Stimulated activated CD4-positive, alpha-beta T cell treated with anti-CD3 and anti-CD28 coated beads, Interleukin-4, amount 100 ng/mL, for 48 hours (primary cell): ENCODE measurements around the gene HMOX1.

Experiments used
- DNase-seq, 2 donors: peaks; one replicate each; pipeline ENCODE4 v3.0.0-alpha.2; 2020; ENCODE audit warnings: low read depth in 2 of 2

The HMOX1 gene, protein sequence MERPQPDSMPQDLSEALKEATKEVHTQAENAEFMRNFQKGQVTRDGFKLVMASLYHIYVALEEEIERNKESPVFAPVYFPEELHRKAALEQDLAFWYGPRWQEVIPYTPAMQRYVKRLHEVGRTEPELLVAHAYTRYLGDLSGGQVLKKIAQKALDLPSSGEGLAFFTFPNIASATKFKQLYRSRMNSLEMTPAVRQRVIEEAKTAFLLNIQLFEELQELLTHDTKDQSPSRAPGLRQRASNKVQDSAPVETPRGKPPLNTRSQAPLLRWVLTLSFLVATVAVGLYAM

DNA sequence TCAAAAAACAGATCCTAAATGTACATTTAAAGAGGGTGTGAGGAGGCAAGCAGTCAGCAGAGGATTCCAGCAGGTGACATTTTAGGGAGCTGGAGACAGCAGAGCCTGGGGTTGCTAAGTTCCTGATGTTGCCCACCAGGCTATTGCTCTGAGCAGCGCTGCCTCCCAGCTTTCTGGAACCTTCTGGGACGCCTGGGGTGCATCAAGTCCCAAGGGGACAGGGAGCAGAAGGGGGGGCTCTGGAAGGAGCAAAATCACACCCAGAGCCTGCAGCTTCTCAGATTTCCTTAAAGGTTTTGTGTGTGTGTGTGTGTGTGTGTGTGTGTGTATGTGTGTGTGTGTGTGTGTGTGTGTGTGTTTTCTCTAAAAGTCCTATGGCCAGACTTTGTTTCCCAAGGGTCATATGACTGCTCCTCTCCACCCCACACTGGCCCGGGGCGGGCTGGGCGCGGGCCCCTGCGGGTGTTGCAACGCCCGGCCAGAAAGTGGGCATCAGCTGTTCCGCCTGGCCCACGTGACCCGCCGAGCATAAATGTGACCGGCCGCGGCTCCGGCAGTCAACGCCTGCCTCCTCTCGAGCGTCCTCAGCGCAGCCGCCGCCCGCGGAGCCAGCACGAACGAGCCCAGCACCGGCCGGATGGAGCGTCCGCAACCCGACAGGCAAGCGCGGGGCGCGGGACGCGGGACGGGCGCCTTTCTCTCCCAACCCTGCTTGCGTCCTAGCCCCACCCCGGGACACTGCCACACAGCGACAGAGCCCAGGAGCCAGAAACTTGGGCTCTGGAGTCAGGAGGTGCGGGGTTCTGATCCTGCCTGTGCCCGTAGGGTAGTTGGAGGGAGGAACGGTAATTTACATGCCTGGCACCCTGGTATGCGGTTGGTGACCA lies at the start of gene HMOX1:
TSS of gene HMOX1 (plus strand) at position 560 of the 887 bp plus-strand sequence. CDS start at position 638, 78 bp downstream.
- DNase-seq = peak; percentile 34 to 45

GRCh38 chr22:35332278-35332677 lies 48.6 kb upstream of the HMOX1 start:
- no peak for DNase-seq

DNA sequence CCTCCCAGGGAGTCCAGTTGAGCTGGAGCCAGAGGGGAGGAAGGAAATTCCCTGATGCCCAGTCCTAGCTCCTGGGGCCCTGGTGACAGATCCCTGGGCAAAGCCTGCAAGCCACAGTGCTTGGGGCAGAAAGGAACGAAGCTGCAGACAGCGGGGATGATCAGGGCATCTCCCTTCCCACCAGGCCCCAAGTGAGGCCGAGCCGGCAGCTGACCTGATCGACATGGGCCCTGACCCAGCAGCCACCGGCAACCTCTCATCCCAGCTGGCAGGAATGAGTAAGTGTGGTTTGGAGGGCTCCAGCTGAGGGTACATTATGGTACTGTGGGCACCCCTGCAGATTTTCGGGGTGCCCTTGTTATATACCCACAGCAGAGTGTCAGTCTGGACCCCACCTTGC lies 47.7 kb upstream of the HMOX1 start:
- no peak for DNase-seq

DNA sequence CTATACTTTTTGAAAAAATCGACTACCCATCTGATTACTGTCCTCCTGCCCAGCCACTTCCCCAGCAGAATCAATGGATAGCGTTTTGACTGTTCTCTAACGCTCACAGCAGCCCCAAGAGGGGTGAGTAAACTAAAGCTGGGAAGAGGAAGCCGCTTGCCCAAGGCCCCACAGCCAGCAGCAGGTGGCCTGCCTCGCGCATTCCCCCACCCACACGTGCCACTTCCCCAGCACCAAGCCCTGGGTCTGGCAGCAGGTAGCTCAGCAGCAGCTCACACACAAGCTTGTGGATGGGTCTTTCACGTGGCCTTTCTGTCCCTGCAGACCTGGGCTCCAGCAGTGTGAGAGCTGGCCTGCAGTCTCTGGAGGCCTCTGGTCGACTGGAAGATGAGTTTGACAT lies 46.9 kb upstream of the HMOX1 start:
- DNase-seq = no peak

GRCh38 chr22:35335468-35335867 lies 45.4 kb upstream of the HMOX1 start:
- no peak for DNase-seq

- DNase-seq = no peak
Observed at GRCh38 chr22:35335936-35336781, 44.7 kb upstream of the HMOX1 start.

GRCh38 chr22:35337932-35338331 lies 43.0 kb upstream of the HMOX1 start:
- no peak for DNase-seq

GRCh38 chr22:35341090-35341874 lies 39.6 kb upstream of the HMOX1 start:
- DNase-seq = no peak

DNA sequence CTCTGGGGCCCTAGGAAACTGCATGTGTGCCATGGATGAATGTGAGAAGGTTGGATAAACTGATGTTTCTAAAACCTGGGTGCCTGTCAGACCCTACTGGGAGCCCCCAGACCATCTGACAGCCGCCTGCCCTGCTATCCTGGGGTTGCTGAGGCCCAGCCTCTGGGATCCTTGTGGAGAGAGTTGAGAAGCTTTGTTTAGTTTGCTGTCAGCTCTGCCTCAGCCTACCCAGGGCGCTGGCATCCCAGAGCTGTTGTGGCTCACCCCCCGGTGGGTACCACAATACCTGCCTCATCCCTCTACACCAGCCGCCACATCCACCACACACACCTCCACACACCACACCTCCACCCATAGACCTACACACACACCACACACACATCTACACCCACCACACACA lies 38.5 kb upstream of the HMOX1 start:
- DNase-seq = no peak

GRCh38 chr22:35343664-35344550 lies 37.0 kb upstream of the HMOX1 start:
- no peak for DNase-seq

DNA sequence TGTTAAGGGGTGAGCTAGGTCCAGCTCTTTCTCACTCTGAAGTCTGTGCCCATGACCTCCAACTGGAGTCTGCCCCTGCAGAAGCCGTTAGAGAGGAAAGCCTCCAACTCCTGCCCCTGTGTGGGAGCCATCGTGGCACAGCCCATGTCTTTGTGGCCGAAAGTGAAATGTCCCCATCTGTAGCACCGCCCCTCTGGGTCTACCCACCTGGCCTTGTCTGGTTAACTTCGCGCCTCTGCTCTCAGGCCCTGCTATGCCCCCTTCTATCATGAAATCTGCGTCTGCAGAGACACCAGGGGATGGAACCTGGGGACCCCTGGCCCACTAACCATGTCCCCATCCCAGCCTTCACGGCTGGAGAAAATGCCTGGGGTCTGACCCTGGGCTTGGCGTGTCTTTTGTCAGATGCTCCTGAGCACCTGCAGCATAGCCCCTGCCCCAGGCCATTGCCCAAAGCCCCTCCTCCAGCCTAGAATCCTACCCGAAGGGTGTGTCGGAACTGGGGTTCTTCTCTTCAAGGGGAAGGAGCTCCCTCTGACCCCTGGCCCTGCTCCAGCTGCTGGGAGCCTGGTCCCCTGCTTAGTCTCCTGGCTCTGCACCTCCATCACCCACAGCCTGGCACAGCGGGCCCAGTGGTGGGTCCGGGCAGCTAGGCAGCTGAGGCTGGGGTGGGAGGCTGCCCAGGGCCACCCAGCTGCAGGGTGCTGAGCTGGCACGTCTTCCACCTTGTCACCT lies 35.8 kb upstream of the HMOX1 start:
- no peak for DNase-seq

DNA sequence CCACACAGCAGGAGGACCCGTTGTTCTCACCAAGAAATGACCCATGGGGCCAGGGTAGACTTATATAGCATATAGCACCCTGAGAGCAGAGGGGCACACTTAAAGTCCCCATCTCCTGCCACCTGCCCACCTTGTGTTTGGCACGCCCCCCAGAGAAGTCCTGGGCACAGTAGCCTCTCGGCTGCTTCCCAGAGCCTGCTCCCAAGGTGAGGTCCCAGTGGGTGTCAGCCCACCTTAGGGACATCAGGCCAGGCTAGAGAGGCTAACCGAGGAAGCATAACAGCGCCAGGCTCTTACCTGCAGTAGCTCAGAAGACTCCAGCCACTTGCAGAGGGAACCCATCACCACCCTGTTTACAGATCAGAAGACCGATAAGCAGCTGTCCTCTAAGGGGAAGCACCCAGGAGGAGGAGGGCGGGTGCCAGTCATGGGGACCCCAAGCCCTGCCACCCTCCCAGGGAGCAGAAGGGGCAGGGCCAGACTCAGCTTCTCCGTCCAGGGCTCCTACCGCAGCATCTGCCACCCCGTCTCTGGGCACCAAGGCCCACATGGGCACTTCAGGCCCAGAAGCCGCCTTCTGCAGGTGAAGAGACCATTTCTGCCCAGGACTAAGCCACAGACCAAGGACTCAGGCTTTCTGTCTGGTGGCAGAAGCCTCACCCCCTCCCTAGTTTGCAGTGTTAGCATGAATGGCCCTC lies 34.9 kb upstream of the HMOX1 start:
- DNase-seq = no peak

DNA sequence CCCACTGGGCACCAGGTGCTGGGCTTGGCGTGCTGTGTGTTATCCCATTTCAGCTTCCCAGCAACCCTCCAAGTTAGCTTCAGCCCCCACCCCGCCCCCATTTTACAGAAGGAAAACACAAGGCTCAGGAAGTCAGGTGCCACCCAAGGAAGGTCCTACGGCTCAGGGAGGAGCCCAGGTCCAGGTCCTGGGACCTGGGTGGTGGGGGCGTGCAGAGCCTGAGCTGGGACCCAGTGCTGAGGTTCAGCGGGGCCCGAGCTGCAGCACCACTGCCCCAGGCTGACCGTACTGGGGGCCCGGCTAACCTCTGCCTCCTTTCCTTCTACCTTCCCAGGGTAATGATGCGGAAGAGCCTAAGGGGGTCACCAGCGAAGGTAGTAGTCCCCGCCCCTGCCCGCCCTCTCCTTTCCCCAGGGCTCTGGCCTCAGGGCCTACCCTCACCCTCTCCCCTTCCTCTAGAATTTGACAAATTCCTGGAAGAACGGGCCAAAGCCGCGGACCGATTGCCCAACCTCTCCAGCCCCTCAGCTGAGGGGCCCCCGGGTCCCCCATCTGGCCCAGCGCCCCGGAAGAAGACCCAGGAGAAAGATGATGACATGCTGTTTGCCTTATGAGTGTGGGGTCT lies 34.2 kb upstream of the HMOX1 start:
- no peak for DNase-seq

DNA sequence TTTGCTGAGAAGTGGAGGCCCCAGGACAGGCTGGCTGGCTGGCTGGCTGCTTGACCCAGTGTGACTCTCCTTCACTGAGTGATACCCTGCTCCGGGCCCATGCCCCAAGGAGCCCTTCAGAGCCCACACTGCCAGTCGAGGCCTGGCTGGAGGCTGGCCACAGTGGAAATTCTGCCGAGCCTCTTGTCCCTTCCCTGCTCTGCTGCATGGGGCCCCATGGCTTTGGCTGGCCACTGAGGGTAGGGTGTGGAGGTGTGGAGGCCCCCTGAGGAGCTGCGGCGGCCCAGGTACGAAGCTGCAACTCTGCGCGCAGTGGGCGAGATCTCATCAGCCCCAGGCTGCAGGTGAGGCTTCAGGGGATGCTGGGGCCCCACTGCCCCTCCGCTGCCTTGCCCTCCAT lies 33.4 kb upstream of the HMOX1 start:
- no peak for DNase-seq

GRCh38 chr22:35348026-35348590 lies 32.8 kb upstream of the HMOX1 start:
- no peak for DNase-seq

DNA sequence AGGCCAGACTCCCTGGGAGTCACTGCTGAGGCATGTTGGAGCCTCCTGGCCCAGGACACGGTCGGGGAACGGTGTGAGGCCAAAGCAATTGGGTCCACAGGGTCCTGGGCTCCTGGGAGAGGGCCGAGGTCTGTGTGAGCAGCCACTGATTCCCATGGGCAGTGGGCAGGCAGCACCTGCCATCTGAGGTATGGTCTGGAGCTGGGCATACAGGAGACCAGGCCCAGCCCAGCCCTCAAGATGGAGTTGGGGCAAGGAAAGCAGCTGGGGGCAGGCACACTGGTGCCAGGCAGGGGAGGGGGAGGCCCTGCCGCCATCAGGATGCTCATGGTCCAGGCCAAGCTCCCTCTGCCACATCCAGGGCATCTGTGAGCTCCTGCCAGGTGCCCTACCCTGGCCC lies 32.2 kb upstream of the HMOX1 start:
- DNase-seq = no peak

GRCh38 chr22:35349368-35349703 lies 31.6 kb upstream of the HMOX1 start:
- DNase-seq = no peak
